PC-9 (cell line): ENCODE measurements around the gene TBX21. TPM values are rescaled to one million over a fixed set of nuclear protein-coding genes. Genes with fewer than 3 reads are reported as not detected.

Source experiments
- BruUV-seq: library from RNA; stranded (reverse); fragments of 400-500 nt; replicated peaks from 2 replicates; lab custom pipeline; 2021; lab: Mats Ljungman, UMichigan
- CTCF ChIA-PET: fragments of 300-600 bp; sonication (Branson Sonifier 250); formaldehyde crosslinking; loops from one replicate; lab custom pipeline; 2022; ENCODE audit warnings: antibody characterized with exemption; lab: Charles Lee
- POLR2A ChIA-PET: fragments of 300-600 bp; sonication (Branson Sonifier 250); formaldehyde crosslinking; loops from one replicate; lab custom pipeline; 2022; ENCODE audit warnings: antibody characterized with exemption; ENCODE audit not compliant: unreplicated experiment; lab: Charles Lee
- DNase-seq, 2 experiments: peaks; one replicate each; pipeline versions ENCODE4 v3.0.0 to v3.0.0-alpha.2; 2015 to 2022; ENCODE audit warnings: mixed read lengths in 1 of 2
- H2AFZ ChIP-seq: fragments of 200-600 bp; sonication (generic); 2 replicates; pipeline ENCODE4 v1.8.1; 2017; ENCODE audit warnings: antibody characterized with exemption
- H3F3A ChIP-seq: fragments of 200-600 bp; sonication (generic); 2 replicates; pipeline ENCODE4 v1.8.1; 2017; ENCODE audit warnings: antibody characterized with exemption, mild to moderate bottlenecking, low read depth; ENCODE audit not compliant: insufficient read depth
- H3K27ac ChIP-seq: fragments of 200-600 bp; sonication (generic); 2 replicates; pipeline ENCODE4 v1.6.1; 2016; ENCODE audit warnings: mixed run types
- H3K27me3 ChIP-seq: fragments of 200-600 bp; sonication (generic); 2 replicates; pipeline ENCODE4 v1.6.1; 2016; ENCODE audit warnings: low read depth, mixed run types; ENCODE audit not compliant: insufficient read depth
- H3K36me3 ChIP-seq: fragments of 200-600 bp; sonication (generic); 2 replicates; pipeline ENCODE4 v1.6.1; 2016; ENCODE audit warnings: low read depth, mixed run types
- H3K4me1 ChIP-seq: fragments of 200-600 bp; sonication (generic); replicated peaks from 2 replicates; pipeline ENCODE4 v1.6.1; 2016; ENCODE audit warnings: mixed run types; ENCODE audit not compliant: insufficient read depth
- H3K4me2 ChIP-seq: fragments of 200-600 bp; sonication (generic); 2 replicates; pipeline ENCODE4 v1.6.1; 2017; ENCODE audit warnings: mixed run types
- H3K4me3 ChIP-seq: fragments of 200-600 bp; sonication (generic); 2 replicates; pipeline ENCODE4 v1.6.1; 2016; ENCODE audit warnings: mixed run types
- H3K79me2 ChIP-seq: fragments of 200-600 bp; sonication (generic); 2 replicates; pipeline ENCODE4 v1.6.1; 2017; ENCODE audit warnings: low read depth, mixed run types
- H3K9me2 ChIP-seq: fragments of 200-600 bp; sonication (generic); 2 replicates; pipeline ENCODE4 v1.8.1; 2017; ENCODE audit warnings: mild to moderate bottlenecking; ENCODE audit not compliant: insufficient read depth
- H3K9me3 ChIP-seq: fragments of 200-600 bp; sonication (generic); 2 replicates; pipeline ENCODE4 v1.8.1; 2016; ENCODE audit warnings: low read depth; ENCODE audit not compliant: insufficient read depth
- H4K20me1 ChIP-seq: fragments of 200-600 bp; sonication (generic); 2 replicates; pipeline ENCODE4 v1.8.1; 2017; ENCODE audit not compliant: insufficient read depth
- EZH2 ChIP-seq: fragments of 200-600 bp; sonication (generic); IDR thresholded peaks from 2 replicates; pipeline ENCODE4 v1.8.0; 2017; ENCODE audit warnings: antibody characterized with exemption, low read depth
- intact Hi-C: fragments of 100-400 bp; cut with micrococcal nuclease; formaldehyde crosslinking; loops from one replicate; pipeline ENCODE4 v1.10.0; 2022; ENCODE audit not compliant: unreplicated experiment
- total RNA-seq: library from RNA; stranded (reverse); gene quantifications from 2 replicates; pipeline ENCODE4 v1.2.3, GENCODE V29; 2021
- TF ChIP-seq, protein P1 (sequence below): fragments of 200-600 bp; sonication (generic); conservative IDR thresholded peaks from 2 replicates; pipeline ENCODE4 v1.6.1; 2017; ENCODE audit warnings: mixed run types, antibody characterized with exemption, mild to moderate bottlenecking, moderate library complexity

TBX21 gene
- total RNA-seq, 1 experiment from 2014 or later = not detected

GRCh38 chr17:47735536-47736011, 2.5 kb downstream of the TBX21 start:
- H3K27me3 ChIP-seq = peaks cover 54% of the 10 kb centered on the region
- no peaks in the 10 kb centered on the region for H3K4me1 ChIP-seq
- H3F3A ChIP-seq = no peaks in the 10 kb centered on the region
- no peaks in the 10 kb centered on the region for H3K36me3 ChIP-seq
- POLR2A ChIA-PET = no interaction called here
- H3K4me2 ChIP-seq = no peak overlapping the region
- H4K20me1 ChIP-seq = no peaks in the 10 kb centered on the region; the same call in 1 of the 2 replicates
- H3K9me3 ChIP-seq = no peaks in the 10 kb centered on the region
- CTCF ChIA-PET = no interaction called here
- intact Hi-C loops = no loop called here
- H3K27ac ChIP-seq = no peak overlapping the region
- no peaks in the 10 kb centered on the region for H3K79me2 ChIP-seq
- no peak overlapping the region for H2AFZ ChIP-seq
- no peak overlapping the region for H3K4me3 ChIP-seq
- BruUV-seq = no TSS peak
- no peak for DNase-seq
- no peak for TF ChIP-seq EZH2
- H3K9me2 ChIP-seq = no peaks in the 10 kb centered on the region

GRCh38 chr17:47736501-47737495, 3.8 kb downstream of the TBX21 start:
- Histone ChIP-seq H3K4me3 (no peak overlapping the region), H2AFZ (no peak overlapping the region), H3K4me2 (no peak overlapping the region), H3K4me1 (no peaks in the 10 kb centered on the region), H3K27ac (no peak overlapping the region), H3K79me2 (no peaks in the 10 kb centered on the region), H3K27me3 (peaks cover 52% of the 10 kb centered on the region), H3K9me3 (no peaks in the 10 kb centered on the region), H4K20me1 (no peaks in the 10 kb centered on the region; the same call in 1 of the 2 replicates), H3K9me2 (no peaks in the 10 kb centered on the region), H3F3A (no peaks in the 10 kb centered on the region), H3K36me3 (no peaks in the 10 kb centered on the region)
- intact Hi-C loops = no loop called here
- ChIA-PET CTCF (no interaction called here), POLR2A (no interaction called here)
- TF ChIP-seq, protein P1, sequence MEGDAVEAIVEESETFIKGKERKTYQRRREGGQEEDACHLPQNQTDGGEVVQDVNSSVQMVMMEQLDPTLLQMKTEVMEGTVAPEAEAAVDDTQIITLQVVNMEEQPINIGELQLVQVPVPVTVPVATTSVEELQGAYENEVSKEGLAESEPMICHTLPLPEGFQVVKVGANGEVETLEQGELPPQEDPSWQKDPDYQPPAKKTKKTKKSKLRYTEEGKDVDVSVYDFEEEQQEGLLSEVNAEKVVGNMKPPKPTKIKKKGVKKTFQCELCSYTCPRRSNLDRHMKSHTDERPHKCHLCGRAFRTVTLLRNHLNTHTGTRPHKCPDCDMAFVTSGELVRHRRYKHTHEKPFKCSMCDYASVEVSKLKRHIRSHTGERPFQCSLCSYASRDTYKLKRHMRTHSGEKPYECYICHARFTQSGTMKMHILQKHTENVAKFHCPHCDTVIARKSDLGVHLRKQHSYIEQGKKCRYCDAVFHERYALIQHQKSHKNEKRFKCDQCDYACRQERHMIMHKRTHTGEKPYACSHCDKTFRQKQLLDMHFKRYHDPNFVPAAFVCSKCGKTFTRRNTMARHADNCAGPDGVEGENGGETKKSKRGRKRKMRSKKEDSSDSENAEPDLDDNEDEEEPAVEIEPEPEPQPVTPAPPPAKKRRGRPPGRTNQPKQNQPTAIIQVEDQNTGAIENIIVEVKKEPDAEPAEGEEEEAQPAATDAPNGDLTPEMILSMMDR = no peak
- TF ChIP-seq EZH2 = no peak
- no TSS peak for BruUV-seq
- DNase-seq = no peak

GRCh38 chr17:47738178-47738577, 5.1 kb downstream of the TBX21 start:
- H3K4me1 ChIP-seq = no peaks in the 10 kb centered on the region
- peaks cover 52% of the 10 kb centered on the region for H3K27me3 ChIP-seq
- H3F3A ChIP-seq = no peaks in the 10 kb centered on the region
- TF ChIP-seq EZH2 = no peak
- TF ChIP-seq, protein P1 = no peak
- no peak overlapping the region for H3K4me2 ChIP-seq
- no peaks in the 10 kb centered on the region for H3K9me3 ChIP-seq
- intact Hi-C loops = no loop called here
- ChIA-PET POLR2A (no interaction called here), CTCF (no interaction called here)
- H2AFZ ChIP-seq = no peak overlapping the region
- no peak for DNase-seq
- H3K9me2 ChIP-seq = no peaks in the 10 kb centered on the region
- H3K27ac ChIP-seq = no peak overlapping the region
- no peak overlapping the region for H3K4me3 ChIP-seq
- no TSS peak for BruUV-seq
- no peaks in the 10 kb centered on the region for H3K79me2 ChIP-seq
- no peaks in the 10 kb centered on the region for H4K20me1 ChIP-seq
- H3K36me3 ChIP-seq = no peaks in the 10 kb centered on the region
